Measurements from ENCODE around the gene ISYNA1.

Gene ISYNA1

GRCh38 chr19:18388960-18389725 is 48.8 kb downstream of the ISYNA1 start:
- Histone ChIP-seq H3K4me1 (peaks cover 3% of the 10 kb centered on the region), H3K36me3 (replicated peaks) (no peaks in the 10 kb centered on the region), H3K4me3 (peak overlapping the region; percentile 22), H3K9me3 (no peaks in the 10 kb centered on the region), H3K27me3 (ENCODE audit: low read depth) (peaks cover 4% of the 10 kb centered on the region; the same call in 1 of the 2 replicates)
- DNase-seq (ENCODE audit: low spot score in 2 of 2) = no peak
- in situ Hi-C loops (cut with MboI; ENCODE audit: low sequenced_read_pairs) = no loop called here

- Histone ChIP-seq H3K9me3 (no peaks in the 10 kb centered on the region), H3K4me1 (peaks cover 3% of the 10 kb centered on the region), H3K36me3 (replicated peaks) (no peaks in the 10 kb centered on the region), H3K27me3 (ENCODE audit: low read depth) (peaks cover 4% of the 10 kb centered on the region; the same call in 1 of the 2 replicates), H3K4me3 (peak overlapping the region; percentile 22)
- DNase-seq (ENCODE audit: low spot score in 2 of 2) = peak; percentile 70 to 91
- in situ Hi-C loops (cut with MboI; ENCODE audit: low sequenced_read_pairs) = no loop called here
These were observed 49.6 kb downstream of the ISYNA1 start for GRCh38 chr19:18388100-18388959.

- in situ Hi-C loops (cut with MboI; ENCODE audit: low sequenced_read_pairs) = no loop called here
- Histone ChIP-seq H3K4me1 (peaks cover 3% of the 10 kb centered on the region), H3K4me3 (peak overlapping the region; percentile 12), H3K9me3 (no peaks in the 10 kb centered on the region), H3K36me3 (replicated peaks) (no peaks in the 10 kb centered on the region), H3K27me3 (ENCODE audit: low read depth) (peaks cover 4% of the 10 kb centered on the region; the same call in 1 of the 2 replicates)
- DNase-seq (ENCODE audit: low spot score in 2 of 2) = no peak
These were observed 51.2 kb downstream of the ISYNA1 start for GRCh38 chr19:18386543-18387271.

GRCh38 chr19:18385675-18386542 is 52.0 kb downstream of the ISYNA1 start, which contains the start of gene GDF15:
TSS of gene GDF15 (plus strand) at chr19:18386158. CDS start at chr19:18386190, 32 bp downstream.
- H3K27me3 ChIP-seq (ENCODE audit: low read depth) = peaks cover 4% of the 10 kb centered on the region; the same call in 1 of the 2 replicates
- peaks cover 3% of the 10 kb centered on the region for H3K4me1 ChIP-seq
- peak in 1 of 2 experiments; percentile 69 for DNase-seq (ENCODE audit: low spot score in 2 of 2)
- peak within 1 kb of the TSS; percentile 12 for H3K4me3 ChIP-seq
- no peaks in the 10 kb centered on the region for H3K9me3 ChIP-seq
- in situ Hi-C loops (cut with MboI; ENCODE audit: low sequenced_read_pairs) = no loop called here
- H3K36me3 ChIP-seq (replicated peaks) = no peaks in the 10 kb centered on the region

GRCh38 chr19:18385359-18385674 is 52.6 kb downstream of the ISYNA1 start:
- no peak overlapping the region for H3K4me3 ChIP-seq
- in situ Hi-C loops (cut with MboI; ENCODE audit: low sequenced_read_pairs) = no loop called here

GRCh38 chr19:18384775-18385174 is 53.2 kb downstream of the ISYNA1 start:
- no peaks in the 10 kb centered on the region for H3K36me3 ChIP-seq (replicated peaks)
- H3K4me1 ChIP-seq = peaks cover 3% of the 10 kb centered on the region
- no peak overlapping the region for H3K4me3 ChIP-seq
- peaks cover 4% of the 10 kb centered on the region; the same call in 1 of the 2 replicates for H3K27me3 ChIP-seq (ENCODE audit: low read depth)
- no peaks in the 10 kb centered on the region for H3K9me3 ChIP-seq
- no peak for DNase-seq (ENCODE audit: low spot score in 2 of 2)
- in situ Hi-C loops (cut with MboI; ENCODE audit: low sequenced_read_pairs) = no loop called here

More at GRCh38 chr19:18385359-18385674, 52.6 kb downstream of the ISYNA1 start:
- DNase-seq (ENCODE audit: low spot score in 2 of 2) = no peak
- Histone ChIP-seq H3K9me3 (no peaks in the 10 kb centered on the region), H3K4me1 (peaks cover 3% of the 10 kb centered on the region), H3K27me3 (ENCODE audit: low read depth) (peaks cover 4% of the 10 kb centered on the region; the same call in 1 of the 2 replicates), H3K36me3 (replicated peaks) (no peaks in the 10 kb centered on the region)

Measured in HAP-1 (cell line).